Muscle layer of duodenum (tissue), 2 donors: ENCODE results near the gene ARHGEF40.

Source experiments
- H3K27ac ChIP-seq: one replicate; pipeline ENCODE4 v1.7.0; 2013; ENCODE audit warnings: mild to moderate bottlenecking, low read length
- H3K27me3 ChIP-seq: one replicate; pipeline ENCODE4 v1.7.0; 2013; ENCODE audit warnings: low read depth, mild to moderate bottlenecking, control low read depth, low read length
- H3K36me3 ChIP-seq, 2 donors: one replicate each; pipeline ENCODE4 v1.7.0; 2013; ENCODE audit warnings: low read length in 2 of 2, control low read depth in 1 of 2, mild to moderate bottlenecking in 1 of 2; ENCODE audit not compliant: insufficient read depth in 2 of 2, control insufficient read depth in 1 of 2
- H3K4me1 ChIP-seq, 2 donors: one replicate each; pipeline ENCODE4 v1.7.0; 2013; ENCODE audit warnings: low read length in 2 of 2, mild to moderate bottlenecking in 2 of 2, control low read depth in 1 of 2, moderate library complexity in 1 of 2; ENCODE audit not compliant: insufficient read depth in 2 of 2, control insufficient read depth in 1 of 2
- H3K4me3 ChIP-seq, 2 donors: one replicate each; pipeline ENCODE4 v1.7.0; 2013; ENCODE audit warnings: low read length in 2 of 2, low read depth in 1 of 2, mild to moderate bottlenecking in 1 of 2
- H3K9me3 ChIP-seq, 2 donors: one replicate each; pipeline ENCODE4 v1.7.0; 2013; ENCODE audit warnings: low read length in 2 of 2, control low read depth in 1 of 2, mild to moderate bottlenecking in 1 of 2; ENCODE audit not compliant: control insufficient read depth in 1 of 2
- donor health status: healthy.

The ARHGEF40 gene

GRCh38 chr14:21041676-21042433 lies 28.2 kb upstream of the ARHGEF40 start, which contains the start of gene RNASE7:
TSS of gene RNASE7 (plus strand) at chr14:21042362. CDS start at chr14:21042993, 631 bp downstream.
- Histone ChIP-seq H3K9me3 (no peaks in the 10 kb centered on the region), H3K4me3 (no peak within 1 kb of the TSS), H3K36me3 (no peaks in the 10 kb centered on the region), H3K27ac (no peak within 1 kb of the TSS), H3K27me3 (no peaks in the 10 kb centered on the region), H3K4me1 (peaks cover 23 to 30% of the 10 kb centered on the region in 2 donors)

- H3K9me3 ChIP-seq: no peaks in the 10 kb centered on the region
- H3K27me3 ChIP-seq: no peaks in the 10 kb centered on the region
- H3K4me3 ChIP-seq: no peak overlapping the region
- no peaks in the 10 kb centered on the region for H3K36me3 ChIP-seq
- H3K4me1 ChIP-seq: peaks cover 23 to 28% of the 10 kb centered on the region in 2 donors
- no peak overlapping the region for H3K27ac ChIP-seq
Observed at GRCh38 chr14:21042918-21043317, 27.2 kb upstream of the ARHGEF40 start.

GRCh38 chr14:21043387-21043973 lies 26.6 kb upstream of the ARHGEF40 start:
- peaks cover 18 to 23% of the 10 kb centered on the region in 2 donors for H3K4me1 ChIP-seq
- H3K27me3 ChIP-seq: no peaks in the 10 kb centered on the region
- H3K36me3 ChIP-seq: no peaks in the 10 kb centered on the region
- H3K4me3 ChIP-seq: no peak overlapping the region
- H3K9me3 ChIP-seq: no peaks in the 10 kb centered on the region
- H3K27ac ChIP-seq: no peak overlapping the region

- no peak overlapping the region for H3K27ac ChIP-seq
- peaks cover 12 to 16% of the 10 kb centered on the region in 2 donors for H3K4me1 ChIP-seq
- H3K9me3 ChIP-seq: no peaks in the 10 kb centered on the region
- H3K4me3 ChIP-seq: no peak overlapping the region
- H3K36me3 ChIP-seq: no peaks in the 10 kb centered on the region
- no peaks in the 10 kb centered on the region for H3K27me3 ChIP-seq
Observed at GRCh38 chr14:21043974-21044618, 26.0 kb upstream of the ARHGEF40 start.

GRCh38 chr14:21047378-21047781 lies 22.7 kb upstream of the ARHGEF40 start:
- Histone ChIP-seq H3K9me3 (no peaks in the 10 kb centered on the region), H3K27ac (no peak overlapping the region), H3K27me3 (no peaks in the 10 kb centered on the region), H3K4me3 (no peak overlapping the region), H3K36me3 (no peaks in the 10 kb centered on the region), H3K4me1 (peaks cover 3 to 5% of the 10 kb centered on the region in 2 donors)

- H3K9me3 ChIP-seq: no peaks in the 10 kb centered on the region
- H3K27me3 ChIP-seq: no peaks in the 10 kb centered on the region
- H3K36me3 ChIP-seq: no peaks in the 10 kb centered on the region
- no peak overlapping the region for H3K27ac ChIP-seq
- peaks cover 1 to 3% of the 10 kb centered on the region in 2 donors for H3K4me1 ChIP-seq
- H3K4me3 ChIP-seq: no peak overlapping the region
Observed at GRCh38 chr14:21048638-21049037, 21.5 kb upstream of the ARHGEF40 start.

GRCh38 chr14:21049271-21049673 lies 20.8 kb upstream of the ARHGEF40 start:
- H3K27me3 ChIP-seq: no peaks in the 10 kb centered on the region
- no peak overlapping the region for H3K4me3 ChIP-seq
- no peaks in the 10 kb centered on the region for H3K36me3 ChIP-seq
- no peaks in the 10 kb centered on the region for H3K4me1 ChIP-seq
- H3K27ac ChIP-seq: no peak overlapping the region
- H3K9me3 ChIP-seq: no peaks in the 10 kb centered on the region

- H3K27me3 ChIP-seq: no peaks in the 10 kb centered on the region
- H3K4me1 ChIP-seq: no peaks in the 10 kb centered on the region
- H3K27ac ChIP-seq: no peak overlapping the region
- no peaks in the 10 kb centered on the region for H3K36me3 ChIP-seq
- no peaks in the 10 kb centered on the region for H3K9me3 ChIP-seq
- no peak overlapping the region for H3K4me3 ChIP-seq
Observed at GRCh38 chr14:21050597-21050996, 19.5 kb upstream of the ARHGEF40 start.

- Histone ChIP-seq H3K27ac (peak overlapping the region; percentile 29), H3K27me3 (no peaks in the 10 kb centered on the region), H3K4me3 (no peak overlapping the region), H3K9me3 (no peaks in the 10 kb centered on the region), H3K4me1 (no peaks in the 10 kb centered on the region), H3K36me3 (no peaks in the 10 kb centered on the region)
Observed at GRCh38 chr14:21053184-21054122, 16.7 kb upstream of the ARHGEF40 start.

GRCh38 chr14:21054123-21054767 lies 15.9 kb upstream of the ARHGEF40 start:
- no peaks in the 10 kb centered on the region for H3K27me3 ChIP-seq
- H3K27ac ChIP-seq: peak overlapping the region; percentile 29
- H3K9me3 ChIP-seq: no peaks in the 10 kb centered on the region
- H3K36me3 ChIP-seq: no peaks in the 10 kb centered on the region
- no peaks in the 10 kb centered on the region for H3K4me1 ChIP-seq
- no peak overlapping the region for H3K4me3 ChIP-seq
